Right lobe of liver (tissue), 6 donors: ENCODE results near the gene APBA2. TPM values are rescaled to one million over a fixed set of nuclear protein-coding genes. Genes with fewer than 3 reads are reported as not detected.

ENCODE experiments used
- ATAC-seq, 4 donors: fragments of 200-7000 bp; cut with Tn5 transposase; one replicate each; pipeline ENCODE4 v1.9.1; 2020; ENCODE audit warnings: mild to moderate bottlenecking in 4 of 4, moderate library complexity in 4 of 4
- DNase-seq, 3 donors: peaks; one replicate each; pipeline ENCODE4 v3.0.0-alpha.2; 2020
- H3K27ac ChIP-seq, 3 donors: fragments of 200-600 bp; one replicate each; pipeline ENCODE4 v1.8.0; 2022
- H3K27me3 ChIP-seq, 2 donors: fragments of 200-600 bp; one replicate each; pipeline ENCODE4 v1.8.0; 2022
- H3K36me3 ChIP-seq, 4 donors: fragments of 200-600 bp; sonication (generic) in 1 of 4; one replicate each; pipeline versions ENCODE4 v1.5.1 to v1.8.0; 2017 to 2022; ENCODE audit warnings: control low read depth in 1 of 4
- H3K4me1 ChIP-seq, 4 donors: fragments of 200-600 bp; sonication (generic) in 1 of 4; one replicate each; pipeline versions ENCODE4 v1.5.1 to v1.8.0; 2017 to 2022; ENCODE audit warnings: control low read depth in 1 of 4
- H3K4me3 ChIP-seq, 3 donors: fragments of 200-600 bp; one replicate each; pipeline ENCODE4 v1.8.0; 2022
- H3K9me3 ChIP-seq, 4 donors: fragments of 200-600 bp; sonication (generic) in 1 of 4; one replicate each; pipeline versions ENCODE4 v1.5.1 to v1.8.0; 2017 to 2022; ENCODE audit warnings: control low read depth in 1 of 4
- CTCF ChIP-seq, 4 donors: fragments of 200-600 bp in 3 of 4; fragments of 450-650 bp in 1 of 4; IDR thresholded peaks; one replicate each; pipeline versions ENCODE4 v1.5.1 to v1.8.0; 2016 to 2022; ENCODE audit warnings: antibody characterized with exemption in 4 of 4, mild to moderate bottlenecking in 2 of 4
- POLR2A ChIP-seq: fragments of 450-650 bp; IDR thresholded peaks from one replicate; pipeline ENCODE4 v1.6.1; 2017; ENCODE audit warnings: antibody characterized with exemption, mild to moderate bottlenecking
- WGBS: methylation state at CpG from one replicate; pipeline ENCODE4 v1.1.6; 2018; ENCODE audit warnings: low coverage, low lambda C conversion rate; ENCODE audit not compliant: insufficient coverage; ENCODE audit errors: missing lambda C conversion rate; 5-methylcytosine and 5-hydroxymethylcytosine counted together
- intact Hi-C, 2 donors: fragments of 100-400 bp; cut with DNase I; formaldehyde crosslinking; loops; one replicate each; pipeline versions ENCODE4 v1.11.2 to v1.14.1; 2022
- total RNA-seq, 6 experiments: library from RNA; depleted of rRNA in 2 of 6; stranded (reverse); fragments of >200 nt in 2 of 6; fragmentation: NEBNext Ultra II Directional in 3 of 6; extraction: Animal tissue kit (Norgen Biotek cat#: 25700) in 3 of 6; gene quantifications; one replicate each; pipeline versions ENCODE4 v1.1.0 to v1.2.4, GENCODE V29; 2016 to 2023
- donor health status: DM: no; HTN: yes; CAD: no.
- donor health status: DM: no; HTN: no; CAD: no.
- donor health status: DM: no; HTN: no; CAD: no.
- donor health status: DM: no; HTN: yes; CAD: no.
- donor health status: DM: no; HTN: yes; CAD: no.

APBA2 gene
- total RNA-seq, 6 experiments from 2014 or later: 0.51 to 0.75 (median 0.69) TPM

- no peak for ATAC-seq
- intact Hi-C loops: no loop called here
- H3K36me3 ChIP-seq: no peaks in the 10 kb centered on the region
- TF ChIP-seq POLR2A (no peak), CTCF (IDR thresholded peaks at IDR 0.05) (no peak)
- 20% methylated on average over 6 of the region's 6 CpGs for WGBS
- DNase-seq: no peak
- no peak overlapping the region for H3K4me3 ChIP-seq
- H3K9me3 ChIP-seq: no peaks in the 10 kb centered on the region
- no peak overlapping the region for H3K27ac ChIP-seq
- H3K27me3 ChIP-seq: no peaks in the 10 kb centered on the region
- H3K4me1 ChIP-seq: no peaks in the 10 kb centered on the region
Measured at GRCh38 chr15:29130476-29130875, 244.7 kb downstream of the APBA2 start.

GRCh38 chr15:29130951-29131839, 245.4 kb downstream of the APBA2 start:
- no peaks in the 10 kb centered on the region for H3K27me3 ChIP-seq
- WGBS: 52% methylated on average over 16 of the region's 19 CpGs
- H3K4me1 ChIP-seq: no peaks in the 10 kb centered on the region
- ATAC-seq (no peak), DNase-seq (peak in 1 of 3 donors; percentile 28)
- intact Hi-C loops: no loop called here
- H3K36me3 ChIP-seq: no peaks in the 10 kb centered on the region
- H3K9me3 ChIP-seq: no peaks in the 10 kb centered on the region
- no peak overlapping the region for H3K4me3 ChIP-seq
- no peak overlapping the region for H3K27ac ChIP-seq
- TF ChIP-seq CTCF (IDR thresholded peaks at IDR 0.05): no peak
- TF ChIP-seq POLR2A: no peak

GRCh38 chr15:29131840-29132420, 246.2 kb downstream of the APBA2 start:
- Histone ChIP-seq H3K9me3 (no peaks in the 10 kb centered on the region), H3K4me1 (no peaks in the 10 kb centered on the region), H3K27me3 (no peaks in the 10 kb centered on the region), H3K36me3 (no peaks in the 10 kb centered on the region), H3K4me3 (no peak overlapping the region), H3K27ac (no peak overlapping the region)
- intact Hi-C loops: no loop called here
- no peak for ATAC-seq
- peak in 1 of 3 donors; percentile 42 for DNase-seq
- TF ChIP-seq CTCF (IDR thresholded peaks at IDR 0.05) (no peak), POLR2A (no peak)
- 33% methylated on average over 3 of the region's 23 CpGs for WGBS

GRCh38 chr15:29132735-29133181, 247.0 kb downstream of the APBA2 start:
- DNase-seq: peak in 1 of 3 donors; percentile 43
- no peak overlapping the region for H3K27ac ChIP-seq
- no peaks in the 10 kb centered on the region for H3K36me3 ChIP-seq
- no peak overlapping the region for H3K4me3 ChIP-seq
- H3K4me1 ChIP-seq: no peaks in the 10 kb centered on the region
- WGBS: 53% methylated on average over 7 of the region's 14 CpGs
- TF ChIP-seq POLR2A: no peak
- TF ChIP-seq CTCF (IDR thresholded peaks at IDR 0.05): no peak
- no peaks in the 10 kb centered on the region for H3K9me3 ChIP-seq
- intact Hi-C loops: no loop called here
- peak in 1 of 4 donors; percentile 10 for ATAC-seq
- no peaks in the 10 kb centered on the region for H3K27me3 ChIP-seq
